Measurements from ENCODE around the gene COPS6. TPM values are rescaled to one million over a fixed set of nuclear protein-coding genes. Genes with fewer than 3 reads are reported as not detected.

The COPS6 gene
- total RNA-seq, 4 donors from 2014 or later = 31.8 to 110 (median 53.1) TPM

DNA sequence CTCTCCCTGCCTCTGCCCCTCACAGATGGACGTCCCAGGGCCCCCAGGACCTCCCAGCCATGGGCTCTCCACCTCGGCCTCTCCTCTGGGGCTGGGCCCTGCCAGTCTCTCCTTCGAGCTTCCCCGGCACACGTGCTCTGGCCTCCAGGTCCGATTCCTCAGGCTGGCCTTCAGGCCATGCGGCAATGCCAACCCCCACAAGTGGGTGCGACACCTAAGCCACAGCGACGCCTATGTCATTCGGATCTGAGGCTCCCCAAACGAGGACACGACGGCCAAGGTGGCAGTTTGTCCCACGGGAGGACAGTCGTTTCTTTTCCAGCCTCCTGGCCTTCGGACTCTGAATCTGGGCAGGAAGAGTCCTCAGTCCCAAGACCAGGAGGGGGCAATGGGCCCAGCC, 17.9 kb downstream of the COPS6 start:
- Histone ChIP-seq H3K4me3 (no peak overlapping the region), H3K27me3 (no peaks in the 10 kb centered on the region), H3K27ac (no peak overlapping the region), H3K36me3 (no peaks in the 10 kb centered on the region), H3K4me1 (peaks cover 0 to 5% of the 10 kb centered on the region in 2 donors), H3K9me3 (no peaks in the 10 kb centered on the region)
- intact Hi-C loops (cut with DNase I; ENCODE audit: low total_unique reads) = no loop called here
- no peak for TF ChIP-seq POLR2A (IDR thresholded peaks at IDR 0.05)
- TF ChIP-seq, protein P1, sequence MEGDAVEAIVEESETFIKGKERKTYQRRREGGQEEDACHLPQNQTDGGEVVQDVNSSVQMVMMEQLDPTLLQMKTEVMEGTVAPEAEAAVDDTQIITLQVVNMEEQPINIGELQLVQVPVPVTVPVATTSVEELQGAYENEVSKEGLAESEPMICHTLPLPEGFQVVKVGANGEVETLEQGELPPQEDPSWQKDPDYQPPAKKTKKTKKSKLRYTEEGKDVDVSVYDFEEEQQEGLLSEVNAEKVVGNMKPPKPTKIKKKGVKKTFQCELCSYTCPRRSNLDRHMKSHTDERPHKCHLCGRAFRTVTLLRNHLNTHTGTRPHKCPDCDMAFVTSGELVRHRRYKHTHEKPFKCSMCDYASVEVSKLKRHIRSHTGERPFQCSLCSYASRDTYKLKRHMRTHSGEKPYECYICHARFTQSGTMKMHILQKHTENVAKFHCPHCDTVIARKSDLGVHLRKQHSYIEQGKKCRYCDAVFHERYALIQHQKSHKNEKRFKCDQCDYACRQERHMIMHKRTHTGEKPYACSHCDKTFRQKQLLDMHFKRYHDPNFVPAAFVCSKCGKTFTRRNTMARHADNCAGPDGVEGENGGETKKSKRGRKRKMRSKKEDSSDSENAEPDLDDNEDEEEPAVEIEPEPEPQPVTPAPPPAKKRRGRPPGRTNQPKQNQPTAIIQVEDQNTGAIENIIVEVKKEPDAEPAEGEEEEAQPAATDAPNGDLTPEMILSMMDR (IDR thresholded peaks at IDR 0.05) = no peak
- no peak for DNase-seq

DNA sequence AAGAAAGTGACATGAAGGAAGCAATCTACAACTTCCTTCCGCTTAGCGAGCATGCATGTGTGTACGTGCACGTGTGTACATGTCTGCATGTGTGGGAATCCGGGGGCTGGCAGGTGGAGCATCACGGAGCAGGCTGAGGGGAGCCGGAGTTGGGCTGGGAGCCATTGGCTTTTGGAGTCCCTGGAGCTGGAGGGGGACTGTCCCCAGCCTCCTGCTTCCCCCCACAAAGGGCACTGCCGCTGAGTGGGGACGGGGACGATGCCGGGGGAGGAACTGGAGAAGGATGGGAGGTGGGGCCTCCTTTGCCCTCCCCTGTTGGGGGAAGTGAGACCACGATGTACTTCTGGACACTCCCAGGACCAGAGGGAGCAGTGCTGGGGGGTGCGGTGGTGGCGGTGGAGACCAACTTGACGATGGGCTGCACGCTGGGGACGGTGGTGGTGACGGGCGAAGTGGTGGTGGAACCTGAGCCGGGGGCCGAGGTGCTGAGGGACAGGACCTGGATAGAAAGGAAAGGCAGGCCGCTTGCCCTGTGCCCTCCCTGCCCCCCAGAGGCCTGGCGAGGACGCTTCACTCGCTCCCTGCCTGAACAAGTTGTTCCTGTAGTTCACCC, 18.5 kb downstream of the COPS6 start:
- no peak for DNase-seq
- H3K36me3 ChIP-seq = no peaks in the 10 kb centered on the region
- TF ChIP-seq, protein P1 (IDR thresholded peaks at IDR 0.05) = no peak
- TF ChIP-seq POLR2A (IDR thresholded peaks at IDR 0.05) = no peak

DNA sequence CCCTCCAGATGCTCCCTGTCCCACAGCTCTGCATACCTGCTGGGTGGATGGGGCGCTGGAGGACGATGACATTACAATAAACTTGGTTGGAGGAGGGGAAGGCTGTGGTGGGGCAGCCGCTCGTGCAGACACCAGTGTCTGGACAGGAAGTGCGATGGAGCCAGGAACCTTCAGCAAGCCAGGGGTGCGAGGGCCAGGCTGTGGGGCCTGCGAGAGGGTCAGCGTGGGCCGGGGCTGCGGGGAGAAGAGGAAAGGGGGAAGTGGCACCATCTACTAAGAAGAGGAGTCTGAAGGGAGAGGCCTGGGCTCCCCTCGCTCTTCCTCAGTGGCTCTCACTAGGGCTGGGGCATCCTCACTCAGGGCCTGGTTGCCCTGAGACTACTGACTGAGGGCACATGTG, 19.1 kb downstream of the COPS6 start:
- no peak for DNase-seq
- intact Hi-C loops (cut with DNase I; ENCODE audit: low total_unique reads) = no loop called here
- H3K36me3 ChIP-seq = no peaks in the 10 kb centered on the region
- no peaks in the 10 kb centered on the region for H3K9me3 ChIP-seq
- no peak overlapping the region for H3K4me3 ChIP-seq
- no peaks in the 10 kb centered on the region for H3K27me3 ChIP-seq
- TF ChIP-seq, protein P1 (IDR thresholded peaks at IDR 0.05) = no peak
- TF ChIP-seq POLR2A (IDR thresholded peaks at IDR 0.05) = no peak
- H3K4me1 ChIP-seq = no peaks in the 10 kb centered on the region
- H3K27ac ChIP-seq = no peak overlapping the region

More for the DNA sequence above, 18.5 kb downstream of the COPS6 start:
- intact Hi-C loops (cut with DNase I; ENCODE audit: low total_unique reads) = no loop called here
- Histone ChIP-seq H3K4me1 (peaks cover 0 to 4% of the 10 kb centered on the region in 2 donors), H3K4me3 (no peak overlapping the region), H3K9me3 (no peaks in the 10 kb centered on the region), H3K27me3 (no peaks in the 10 kb centered on the region), H3K27ac (no peak overlapping the region)

DNA sequence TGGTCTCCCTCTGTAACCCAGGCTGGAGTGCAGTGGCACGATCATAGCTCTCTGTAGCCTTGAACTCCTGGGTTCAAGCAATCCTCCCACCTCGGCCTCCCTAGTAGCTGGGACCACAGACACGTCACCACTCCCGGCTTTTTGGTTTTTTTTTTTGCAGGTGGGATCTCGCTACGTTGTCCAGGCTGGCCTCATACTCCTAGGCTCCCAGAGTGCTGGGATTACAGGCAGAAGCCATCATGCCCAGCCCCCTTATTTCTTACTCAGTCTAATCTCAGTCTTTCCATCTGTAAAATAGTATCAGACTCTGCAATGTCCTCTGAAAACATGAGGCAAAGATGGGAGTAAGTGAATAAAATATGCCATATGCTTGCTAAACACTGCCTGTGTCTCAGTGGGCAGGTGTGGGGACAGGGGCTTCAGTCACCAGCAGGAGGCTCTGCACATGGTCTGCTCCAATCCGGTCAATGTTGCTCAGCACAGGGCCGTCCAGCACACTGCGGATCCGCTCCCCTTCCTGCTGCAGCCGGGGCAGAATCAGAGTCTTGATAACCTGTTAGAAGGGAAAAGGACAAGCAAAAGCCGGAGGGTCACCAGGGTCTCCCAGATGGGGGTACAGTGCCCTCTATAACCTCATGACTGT, 20.9 kb downstream of the COPS6 start:
- intact Hi-C loops (cut with DNase I; ENCODE audit: low total_unique reads) = no loop called here
- no peaks in the 10 kb centered on the region for H3K9me3 ChIP-seq
- no peaks in the 10 kb centered on the region for H3K27me3 ChIP-seq
- H3K36me3 ChIP-seq = no peaks in the 10 kb centered on the region
- no peak overlapping the region for H3K27ac ChIP-seq
- H3K4me3 ChIP-seq = no peak overlapping the region
- DNase-seq = no peak
- no peaks in the 10 kb centered on the region for H3K4me1 ChIP-seq
- TF ChIP-seq POLR2A (IDR thresholded peaks at IDR 0.05) = no peak
- TF ChIP-seq, protein P1 (IDR thresholded peaks at IDR 0.05) = no peak

DNA sequence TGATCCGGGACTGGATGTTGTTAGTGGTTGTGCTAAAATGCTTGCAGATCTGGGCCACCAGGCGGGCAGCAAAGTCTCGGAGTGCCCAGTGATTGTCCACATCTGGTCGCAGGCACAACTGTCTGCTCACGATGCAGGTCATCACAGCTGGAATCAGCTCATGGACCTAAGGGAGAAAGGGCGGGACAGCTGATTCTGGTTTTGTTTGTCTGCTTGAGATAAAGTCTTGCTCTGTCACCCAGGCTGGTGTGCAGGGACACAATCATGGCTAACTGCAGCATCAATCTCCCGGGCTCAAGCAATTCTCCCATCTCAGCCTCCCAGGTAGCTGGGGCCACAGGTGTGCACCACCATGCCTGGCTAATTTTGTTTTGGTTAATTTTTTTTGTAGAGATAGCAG, 22.4 kb downstream of the COPS6 start:
- no peak for DNase-seq
- intact Hi-C loops (cut with DNase I; ENCODE audit: low total_unique reads) = no loop called here
- TF ChIP-seq, protein P1 (IDR thresholded peaks at IDR 0.05) = no peak
- no peak for TF ChIP-seq POLR2A (IDR thresholded peaks at IDR 0.05)
- no peaks in the 10 kb centered on the region for H3K9me3 ChIP-seq
- H3K27me3 ChIP-seq = no peaks in the 10 kb centered on the region
- no peaks in the 10 kb centered on the region for H3K36me3 ChIP-seq
- H3K4me1 ChIP-seq = no peaks in the 10 kb centered on the region
- no peak overlapping the region for H3K4me3 ChIP-seq
- no peak overlapping the region for H3K27ac ChIP-seq
